ENCODE measurements around the gene DPCD. TPM values are rescaled to one million over a fixed set of nuclear protein-coding genes. Genes with fewer than 3 reads are reported as not detected.

The DPCD gene
- 2.4 and 3.0 TPM in 2 replicates for total RNA-seq

GRCh38 chr10:101587725-101588653, at the start of gene DPCD, which contains the start of gene POLL:
Gene DPCD, plus strand, starts transcription at chr10:101588321. Its CDS starts 16 bp downstream, at chr10:101588337.
Gene POLL, minus strand, starts transcription at chr10:101588257. Its CDS starts 897 bp downstream, at chr10:101587360.
- intact Hi-C loops (cut with micrococcal nuclease), result loop anchor here (1.0 kb wide), 5 partner anchors 18 to 527 kb away; partner anchors contain the start of genes ARMH3, KAZALD1 and NPM3

- intact Hi-C loops (cut with micrococcal nuclease), result no loop called here
These were observed 49.7 kb upstream of the DPCD start for GRCh38 chr10:101538446-101538845.

GRCh38 chr10:101545898-101546297, 42.2 kb upstream of the DPCD start:
- intact Hi-C loops (cut with micrococcal nuclease), result no loop called here

DNA sequence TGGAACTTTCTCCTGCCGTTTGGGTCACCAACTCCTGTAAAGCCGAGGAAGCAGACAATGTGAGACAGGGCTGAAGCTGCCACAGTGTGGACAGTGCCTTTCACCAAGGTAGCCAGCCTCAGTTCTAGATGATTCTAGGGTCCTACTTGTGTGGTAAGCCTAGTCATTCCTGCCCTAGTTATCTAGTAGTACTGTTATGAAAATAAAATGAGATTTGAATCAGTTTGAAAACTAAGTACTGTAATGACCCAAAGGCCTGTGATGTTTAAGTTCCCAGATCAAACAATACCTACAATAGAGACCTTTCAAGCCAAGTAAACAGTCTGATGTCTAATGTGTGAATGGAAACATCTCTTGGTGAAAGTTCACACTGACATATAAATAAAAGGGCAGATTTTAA, 37.2 kb upstream of the DPCD start:
- intact Hi-C loops (cut with micrococcal nuclease), result no loop called here

DNA sequence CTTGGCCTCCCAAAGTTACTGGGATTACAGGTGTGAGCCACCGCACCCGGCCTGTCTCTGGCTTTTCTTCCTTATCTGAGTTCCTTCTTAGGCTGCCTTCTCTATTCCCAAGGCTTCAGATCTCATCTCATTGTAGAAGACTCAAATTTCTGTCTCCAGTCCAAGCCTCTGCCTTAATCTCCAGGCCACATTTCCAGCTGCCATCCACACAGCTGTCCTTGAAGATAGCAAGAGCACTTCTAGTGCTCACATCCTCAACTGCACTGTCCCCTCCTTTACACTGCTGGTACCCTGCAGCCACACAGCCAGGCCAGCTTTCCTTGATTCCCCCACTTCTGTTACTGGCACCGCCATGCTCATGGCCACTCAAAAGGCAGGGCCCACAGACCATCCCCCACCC, 35.7 kb upstream of the DPCD start:
- intact Hi-C loops (cut with micrococcal nuclease), result no loop called here

DNA sequence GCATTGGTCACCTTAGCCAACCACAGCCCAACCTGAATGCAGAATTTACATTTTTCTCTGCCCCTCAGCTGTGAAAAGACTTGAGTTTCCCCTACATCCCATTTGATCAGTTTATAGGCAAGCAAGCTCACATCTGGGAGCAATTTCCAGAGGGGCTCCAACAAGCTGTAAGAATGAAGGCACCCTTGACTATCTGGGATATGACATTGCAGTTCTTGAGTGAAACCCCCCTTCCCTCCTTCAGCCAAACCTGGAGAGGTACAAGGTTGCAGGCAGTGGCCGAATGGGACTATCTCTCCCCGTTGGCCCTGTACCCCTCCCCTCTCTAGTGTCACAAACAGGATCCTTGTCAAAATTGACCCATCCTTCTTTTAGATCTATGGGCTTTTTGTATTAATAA, 30.6 kb upstream of the DPCD start:
- intact Hi-C loops (cut with micrococcal nuclease), result no loop called here

DNA sequence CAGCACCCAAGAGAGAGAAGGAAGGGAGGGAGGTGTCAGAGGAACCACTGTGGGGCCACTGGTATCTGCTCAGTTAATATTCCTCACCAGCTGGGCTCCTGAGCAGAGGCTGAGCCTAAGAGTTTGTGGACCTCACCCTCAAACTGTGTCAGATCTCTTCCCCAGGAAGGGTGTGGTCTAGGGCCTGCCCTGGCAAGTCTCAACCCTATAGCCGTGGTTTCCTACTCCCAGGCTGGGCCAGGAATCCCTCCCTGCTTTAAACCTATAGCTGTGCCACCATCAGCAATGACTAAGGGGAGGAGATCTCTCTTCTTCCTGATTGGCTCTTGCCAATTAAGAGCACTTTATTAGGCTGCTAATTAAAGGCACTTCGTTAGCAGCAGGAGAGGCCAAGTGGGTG, 29.9 kb upstream of the DPCD start:
- intact Hi-C loops (cut with micrococcal nuclease), result no loop called here

- intact Hi-C loops (cut with micrococcal nuclease), result no loop called here
These were observed 29.2 kb upstream of the DPCD start for GRCh38 chr10:101558671-101559595.

- intact Hi-C loops (cut with micrococcal nuclease), result no loop called here
These were observed 28.4 kb upstream of the DPCD start for GRCh38 chr10:101559596-101560297.

DNA sequence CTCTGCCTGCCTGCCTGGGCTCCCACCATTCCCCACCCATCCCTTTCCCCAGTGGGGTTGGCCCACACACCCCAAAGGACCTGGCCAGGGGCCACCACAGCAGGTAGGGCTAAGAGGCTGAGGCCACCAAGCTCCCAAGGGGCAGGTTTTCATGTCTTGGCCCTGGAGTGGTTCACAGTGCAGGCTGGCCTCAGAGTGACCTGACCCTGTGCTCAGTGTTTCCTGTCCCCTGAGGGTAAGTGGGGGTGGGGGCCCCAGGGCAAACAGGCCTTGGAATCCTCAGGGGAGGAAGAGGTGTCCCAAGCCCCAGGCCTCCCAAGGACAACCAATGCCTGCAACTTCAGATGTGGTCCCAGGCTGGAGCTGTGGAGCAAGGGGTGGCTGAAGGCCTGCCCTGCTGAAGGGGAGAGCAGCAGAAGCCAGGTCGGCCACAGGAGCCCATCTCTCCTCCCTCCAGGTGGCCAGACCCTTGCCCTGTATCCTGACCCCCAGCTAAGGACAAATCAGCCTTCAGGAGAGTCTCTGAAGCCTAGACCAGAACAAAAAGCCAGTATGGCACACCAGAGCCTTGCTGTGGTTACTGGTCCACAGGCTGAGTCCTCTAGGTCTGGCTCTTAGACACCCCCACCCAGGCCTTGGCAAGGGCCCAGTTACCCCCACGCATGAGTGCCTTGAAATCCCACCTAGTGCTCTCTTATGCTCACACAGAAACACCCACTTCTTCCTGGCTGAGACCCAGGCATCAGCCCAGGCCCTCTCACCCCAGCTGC, 27.6 kb upstream of the DPCD start:
- intact Hi-C loops (cut with micrococcal nuclease), result no loop called here

GRCh38 chr10:101561068-101561915, 26.8 kb upstream of the DPCD start:
- intact Hi-C loops (cut with micrococcal nuclease), result no loop called here

DNA sequence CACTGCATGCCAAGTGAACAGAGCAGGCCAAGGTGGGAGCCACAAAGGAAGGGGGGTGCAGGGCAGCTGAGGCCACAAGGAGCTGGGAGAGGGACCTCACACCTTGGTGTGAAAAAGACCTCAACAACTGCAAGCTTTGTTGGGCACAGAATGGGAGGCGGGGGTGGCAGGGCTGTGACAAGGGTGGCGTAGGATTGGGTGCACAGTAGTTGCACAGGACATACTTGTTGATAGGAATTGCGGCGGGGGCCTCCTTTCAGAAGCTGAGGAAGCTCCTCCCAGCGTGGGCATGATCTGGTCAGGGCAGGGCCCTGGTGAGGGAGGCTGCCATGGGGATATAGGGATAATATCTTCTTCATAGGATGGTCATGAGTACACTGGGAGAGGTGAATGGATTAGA, 25.9 kb upstream of the DPCD start:
- intact Hi-C loops (cut with micrococcal nuclease), result no loop called here

GRCh38 chr10:101563007-101563406, 25.1 kb upstream of the DPCD start:
- intact Hi-C loops (cut with micrococcal nuclease), result no loop called here

DNA sequence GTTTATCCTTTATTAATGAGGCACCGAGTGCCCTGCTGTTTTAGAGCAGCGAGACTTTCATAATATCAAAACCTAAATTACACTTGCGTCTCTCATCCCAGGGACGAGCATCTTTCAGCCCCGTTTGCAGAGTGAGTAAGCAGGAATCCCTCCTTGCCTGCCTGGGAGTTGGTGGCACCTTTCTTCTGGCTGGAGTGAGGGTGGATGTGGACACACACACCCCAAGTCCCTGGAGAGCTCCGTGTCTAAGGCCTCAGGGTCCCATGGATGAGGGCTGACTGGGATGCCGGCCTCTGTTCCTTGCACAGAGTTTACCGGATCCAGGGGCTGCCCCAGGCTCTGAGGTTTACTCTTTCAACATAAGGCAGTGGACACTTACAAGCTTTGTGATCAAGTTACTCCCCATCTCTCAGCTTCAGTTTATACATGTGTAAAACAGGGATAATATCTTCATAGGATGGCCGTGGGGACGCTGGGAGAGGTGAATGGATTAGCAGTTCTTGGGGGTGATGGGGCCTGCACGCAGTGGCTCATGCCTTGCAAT, 24.6 kb upstream of the DPCD start:
- intact Hi-C loops (cut with micrococcal nuclease), result no loop called here

DNA sequence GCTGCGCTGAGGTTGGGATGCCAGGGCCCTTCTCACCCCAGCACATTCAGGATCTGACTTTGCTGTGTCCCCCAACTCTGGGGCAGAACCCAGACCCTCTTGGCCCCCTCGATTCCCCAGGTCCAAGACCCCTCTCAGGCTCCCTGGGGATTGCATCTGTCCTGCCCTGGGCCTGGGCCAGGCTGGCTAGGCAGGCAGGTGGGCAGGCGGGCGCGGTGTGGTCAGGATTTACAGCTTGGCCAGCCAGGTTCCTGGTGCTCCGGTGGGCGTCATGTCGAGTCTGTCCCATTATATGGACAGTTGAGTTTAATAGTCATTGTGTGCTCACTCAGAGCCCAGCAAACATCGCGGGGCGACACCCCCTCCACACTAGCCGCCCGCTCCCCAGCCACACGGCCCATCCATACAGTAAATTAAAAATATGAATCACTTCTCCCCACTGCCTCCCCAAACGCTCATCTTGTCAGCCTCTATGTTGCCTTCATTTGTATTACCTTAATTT, 23.6 kb upstream of the DPCD start:
- intact Hi-C loops (cut with micrococcal nuclease), result no loop called here

DNA sequence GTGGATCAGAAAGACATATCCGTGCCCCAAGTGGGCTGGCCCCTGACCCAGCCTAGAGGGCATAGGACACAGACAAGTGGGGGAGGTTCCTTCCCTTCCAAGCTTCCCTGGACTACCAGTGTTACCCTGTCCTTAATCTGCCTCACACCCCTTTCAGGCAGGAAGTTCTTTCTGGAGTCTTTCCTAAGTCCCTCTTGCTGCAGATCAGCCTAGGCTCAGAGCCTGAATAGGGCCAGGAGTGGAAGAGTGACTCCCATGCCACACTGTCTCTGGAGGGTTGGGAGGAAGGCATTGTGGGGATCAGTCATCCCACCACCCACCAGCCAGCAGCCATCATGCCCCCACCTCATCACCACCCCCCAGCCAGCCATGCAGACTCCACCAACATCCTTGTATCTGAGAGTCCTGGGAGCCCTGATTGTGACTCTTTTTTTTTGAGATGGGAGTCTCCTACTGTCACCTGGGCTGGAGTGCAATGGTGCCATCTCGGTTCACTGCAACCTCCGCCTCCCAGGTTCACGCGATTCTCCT, 22.7 kb upstream of the DPCD start:
- intact Hi-C loops (cut with micrococcal nuclease), result no loop called here

GRCh38 chr10:101565936-101566332, 22.2 kb upstream of the DPCD start:
- intact Hi-C loops (cut with micrococcal nuclease), result no loop called here

- intact Hi-C loops (cut with micrococcal nuclease), result no loop called here
These were observed 21.6 kb upstream of the DPCD start for GRCh38 chr10:101566333-101567164.

Data from T-helper 1 cell treated with Interleukin-12 subunit alpha and Interleukin-12 subunit beta and Interleukin-4 antibody, amounts not matched to agents 30 ng/mL and 1 ng/mL, for 36 hours (primary cell).